ENCODE measurements around the gene SLC25A33. TPM values are rescaled to one million over a fixed set of nuclear protein-coding genes. Genes with fewer than 3 reads are reported as not detected.

Gene SLC25A33
- polyA plus RNA-seq, 2 of the 4 experiments (the other 2 are of a cell fraction) = 3.1 to 4.9 TPM

GRCh38 chr1:9590201-9590600 lies 50.9 kb downstream of the SLC25A33 start:
- Histone ChIP-seq H3K4me2 (peak overlapping the region; percentile 99), H3K4me3 (peak overlapping the region; percentile 83; the same call in 2 of the 3 replicates), H3K4me1 (peaks cover 9% of the 10 kb centered on the region; the same call in 2 of the 3 replicates), H3K9me3 (no peaks in the 10 kb centered on the region), H3K27ac (peak overlapping the region in 1 of 2 experiments; percentile 95; a peak in 1 of 6 replicates)
- ChIA-PET CTCF (interaction anchor here (0.6 to 1.5 kb wide), 5 partner anchors 26 to 323 kb away, joined by 3 to 11 read pairs (median 4); no protein-coding TSS in a partner anchor), POLR2A (no interaction called here)
- FAIRE-seq (no peak), DNase-seq (ENCODE audit: low read depth in 1 of 2, low spot score in 1 of 2) (no peak), ATAC-seq (no peak)
- TF ChIP-seq CBX8 (IDR thresholded peaks at IDR 0.05) = no peak
- WGBS (ENCODE audit: missing lambda C conversion rate) = 62% methylated on average over 4 of the region's 7 CpGs

GRCh38 chr1:9590945-9591668 lies 51.8 kb downstream of the SLC25A33 start:
- Histone ChIP-seq H3K4me2 (no peak overlapping the region), H3K9me3 (no peaks in the 10 kb centered on the region), H3K4me3 (no peak overlapping the region), H3K4me1 (peaks cover 9% of the 10 kb centered on the region; the same call in 2 of the 3 replicates), H3K27ac (no peak overlapping the region)
- no peak for TF ChIP-seq JUN (IDR thresholded peaks at IDR 0.05)
- no peak for TF ChIP-seq SREBF2 (IDR thresholded peaks at IDR 0.05)
- TF ChIP-seq HMGXB4 (CRISPR knock-in tag; IDR thresholded peaks at IDR 0.05; ENCODE audit: borderline replicate concordance) = no peak
- no peak for TF ChIP-seq MYC (IDR thresholded peaks at IDR 0.05; ENCODE audit: borderline replicate concordance, low read length)
- TF ChIP-seq ESRRA (IDR thresholded peaks at IDR 0.05; ENCODE audit: borderline replicate concordance, low read length) = no peak
- TF ChIP-seq HOXB13 (CRISPR knock-in tag; IDR thresholded peaks at IDR 0.05; ENCODE audit: low read depth) = no peak
- ChIA-PET CTCF (interaction anchor here (0.6 to 1.3 kb wide), 3 partner anchors 53 to 324 kb away, joined by 3 to 5 read pairs (median 3); no protein-coding TSS in a partner anchor), POLR2A (interaction anchor here (0.6 kb wide), 1 partner anchor 1479 kb away, joined by 6 read pairs; no protein-coding TSS in a partner anchor)
- no peak for FAIRE-seq
- DNase-seq (ENCODE audit: low read depth in 1 of 2, low spot score in 1 of 2) = no peak
- WGBS (ENCODE audit: missing lambda C conversion rate) = 93% methylated on average over 16 of the region's 19 CpGs
- ATAC-seq = no peak

GRCh38 chr1:9591669-9592509 lies 52.6 kb downstream of the SLC25A33 start:
- Histone ChIP-seq H3K9me3 (no peaks in the 10 kb centered on the region), H3K4me2 (no peak overlapping the region), H3K4me3 (no peak overlapping the region), H3K27ac (no peak overlapping the region), H3K4me1 (peaks cover 9% of the 10 kb centered on the region; the same call in 2 of the 3 replicates)
- WGBS (ENCODE audit: missing lambda C conversion rate) = 89% methylated on average over 15 of the region's 22 CpGs
- CTCF ChIA-PET = interaction anchor here (0.7 to 1.5 kb wide), 3 partner anchors 24 to 100 kb away, joined by 3 to 6 read pairs (median 4); no protein-coding TSS in a partner anchor
- POLR2A ChIA-PET = no interaction called here
- no peak for FAIRE-seq
- TF ChIP-seq KDM5A (IDR thresholded peaks at IDR 0.05) = no peak
- no peak for TF ChIP-seq MAZ (IDR thresholded peaks at IDR 0.05; ENCODE audit: borderline replicate concordance, low read depth, low read length)
- TF ChIP-seq CBX8 (IDR thresholded peaks at IDR 0.05) = no peak
- DNase-seq (ENCODE audit: low read depth in 1 of 2, low spot score in 1 of 2) = no peak
- ATAC-seq = no peak

GRCh38 chr1:9592510-9593075 lies 53.3 kb downstream of the SLC25A33 start:
- ATAC-seq (no peak), FAIRE-seq (no peak), DNase-seq (ENCODE audit: low read depth in 1 of 2, low spot score in 1 of 2) (no peak)
- 97% methylated on average over 5 of the region's 16 CpGs for WGBS (ENCODE audit: missing lambda C conversion rate)
- Histone ChIP-seq H3K27ac (no peak overlapping the region), H3K9me3 (no peaks in the 10 kb centered on the region), H3K4me3 (no peak overlapping the region), H3K4me1 (peaks cover 9% of the 10 kb centered on the region; the same call in 2 of the 3 replicates), H3K4me2 (no peak overlapping the region)
- ChIA-PET POLR2A (no interaction called here), CTCF (interaction anchor here (0.7 to 1.5 kb wide), 4 partner anchors 23 to 99 kb away, joined by 3 to 7 read pairs (median 5); no protein-coding TSS in a partner anchor)
- TF ChIP-seq CTCF (IDR thresholded peaks at IDR 0.05) (no peak), BCL3 (IDR thresholded peaks at IDR 0.05) (no peak), EHF (CRISPR knock-in tag; IDR thresholded peaks at IDR 0.05) (no peak), MAX (IDR thresholded peaks at IDR 0.05) (no peak)

Measured in A549 (cell line).